Measurements from ENCODE around the gene GRIK1. TPM values are rescaled to one million over a fixed set of nuclear protein-coding genes. Genes with fewer than 3 reads are reported as not detected.

The GRIK1 gene
- total RNA-seq, 1 experiment from 2014 or later = 0.09 TPM

DNA sequence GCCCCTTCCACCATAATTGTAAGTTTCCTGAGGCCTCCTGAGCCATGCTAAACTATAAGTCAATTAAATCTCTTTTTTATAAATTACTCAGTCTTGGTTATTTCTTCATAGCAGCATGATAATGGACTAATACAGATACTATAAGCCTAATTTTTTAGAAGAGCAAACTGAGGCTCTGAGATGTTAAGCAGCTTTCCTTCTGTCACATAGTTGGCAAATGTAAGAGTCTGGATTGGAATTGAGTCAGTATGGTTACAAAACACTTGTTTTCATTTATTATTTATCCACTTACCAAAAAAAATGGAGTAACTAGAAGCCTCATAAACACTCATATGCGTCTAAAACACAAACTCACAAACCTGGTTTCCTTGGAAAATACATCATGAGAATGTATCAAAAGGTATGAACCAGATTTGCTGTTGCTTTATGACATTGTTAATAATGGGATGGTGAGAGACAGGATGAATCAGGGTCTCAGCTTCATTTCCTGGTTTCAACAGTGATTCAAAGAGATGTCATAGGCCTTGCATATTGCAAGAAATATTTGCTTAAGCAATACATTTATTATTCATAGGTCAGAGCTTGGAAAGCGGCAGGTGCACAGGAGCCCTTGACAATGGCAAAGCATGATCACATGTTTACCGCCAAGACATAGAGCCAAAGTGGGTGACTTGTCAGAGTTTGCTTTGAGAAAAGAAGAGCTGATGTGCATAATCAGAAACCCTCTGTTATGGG lies 221.5 kb downstream of the GRIK1 start:
- peaks cover 18% of the 10 kb centered on the region for H3K4me1 Mint-ChIP-seq
- POLR2A ChIA-PET = no interaction called here
- CTCF ChIA-PET = no interaction called here
- peaks cover 8% of the 10 kb centered on the region for H3K36me3 Mint-ChIP-seq
- no peaks in the 10 kb centered on the region for H3K27me3 Mint-ChIP-seq (ENCODE audit: low read depth)
- H3K9me3 Mint-ChIP-seq = peaks cover 28% of the 10 kb centered on the region
- H3K4me3 Mint-ChIP-seq = no peak overlapping the region
- no peak for DNase-seq (ENCODE audit: low spot score)
- no peak for ATAC-seq
- TF ChIP-seq CREB1 (CRISPR knock-in tag; IDR thresholded peaks at IDR 0.05) (no peak), NFYB (CRISPR knock-in tag; conservative IDR thresholded peaks at IDR 0.05; ENCODE audit: low read depth) (no peak), PRRX2 (CRISPR knock-in tag; IDR thresholded peaks at IDR 0.05) (no peak), ZBTB21 (CRISPR knock-in tag; IDR thresholded peaks at IDR 0.05; ENCODE audit: borderline replicate concordance) (no peak), ZNF317 (CRISPR knock-in tag; IDR thresholded peaks at IDR 0.05; ENCODE audit: borderline replicate concordance, low read depth) (no peak), EMX1 (CRISPR knock-in tag; IDR thresholded peaks at IDR 0.05) (no peak), TCF7 (CRISPR knock-in tag; IDR thresholded peaks at IDR 0.05; ENCODE audit: low read depth) (no peak), GABPB1 (CRISPR knock-in tag; IDR thresholded peaks at IDR 0.05) (no peak), ESRRA (CRISPR knock-in tag; IDR thresholded peaks at IDR 0.05; ENCODE audit: borderline replicate concordance) (no peak), TEAD1 (CRISPR knock-in tag; IDR thresholded peaks at IDR 0.05) (no peak), ZNF121 (CRISPR knock-in tag; IDR thresholded peaks at IDR 0.05) (no peak)
- TF ChIP-seq, protein P1, sequence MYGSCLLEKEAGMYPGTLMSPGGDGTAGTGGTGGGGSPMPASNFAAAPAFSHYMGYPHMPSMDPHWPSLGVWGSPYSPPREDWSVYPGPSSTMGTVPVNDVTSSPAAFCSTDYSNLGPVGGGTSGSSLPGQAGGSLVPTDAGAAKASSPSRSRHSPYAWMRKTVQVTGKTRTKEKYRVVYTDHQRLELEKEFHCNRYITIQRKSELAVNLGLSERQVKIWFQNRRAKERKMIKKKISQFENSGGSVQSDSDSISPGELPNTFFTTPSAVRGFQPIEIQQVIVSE (CRISPR knock-in tag; IDR thresholded peaks at IDR 0.05; ENCODE audit: borderline replicate concordance) = no peak
- TF ChIP-seq, protein P2, sequence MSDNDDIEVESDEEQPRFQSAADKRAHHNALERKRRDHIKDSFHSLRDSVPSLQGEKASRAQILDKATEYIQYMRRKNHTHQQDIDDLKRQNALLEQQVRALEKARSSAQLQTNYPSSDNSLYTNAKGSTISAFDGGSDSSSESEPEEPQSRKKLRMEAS (CRISPR knock-in tag; IDR thresholded peaks at IDR 0.05) = no peak
- TF ChIP-seq, protein P3, sequence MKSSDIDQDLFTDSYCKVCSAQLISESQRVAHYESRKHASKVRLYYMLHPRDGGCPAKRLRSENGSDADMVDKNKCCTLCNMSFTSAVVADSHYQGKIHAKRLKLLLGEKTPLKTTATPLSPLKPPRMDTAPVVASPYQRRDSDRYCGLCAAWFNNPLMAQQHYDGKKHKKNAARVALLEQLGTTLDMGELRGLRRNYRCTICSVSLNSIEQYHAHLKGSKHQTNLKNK (CRISPR knock-in tag; IDR thresholded peaks at IDR 0.05) = no peak
- TF ChIP-seq, protein P4, sequence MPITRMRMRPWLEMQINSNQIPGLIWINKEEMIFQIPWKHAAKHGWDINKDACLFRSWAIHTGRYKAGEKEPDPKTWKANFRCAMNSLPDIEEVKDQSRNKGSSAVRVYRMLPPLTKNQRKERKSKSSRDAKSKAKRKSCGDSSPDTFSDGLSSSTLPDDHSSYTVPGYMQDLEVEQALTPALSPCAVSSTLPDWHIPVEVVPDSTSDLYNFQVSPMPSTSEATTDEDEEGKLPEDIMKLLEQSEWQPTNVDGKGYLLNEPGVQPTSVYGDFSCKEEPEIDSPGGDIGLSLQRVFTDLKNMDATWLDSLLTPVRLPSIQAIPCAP (CRISPR knock-in tag; IDR thresholded peaks at IDR 0.05) = no peak
- no peak overlapping the region for H3K27ac Mint-ChIP-seq

DNA sequence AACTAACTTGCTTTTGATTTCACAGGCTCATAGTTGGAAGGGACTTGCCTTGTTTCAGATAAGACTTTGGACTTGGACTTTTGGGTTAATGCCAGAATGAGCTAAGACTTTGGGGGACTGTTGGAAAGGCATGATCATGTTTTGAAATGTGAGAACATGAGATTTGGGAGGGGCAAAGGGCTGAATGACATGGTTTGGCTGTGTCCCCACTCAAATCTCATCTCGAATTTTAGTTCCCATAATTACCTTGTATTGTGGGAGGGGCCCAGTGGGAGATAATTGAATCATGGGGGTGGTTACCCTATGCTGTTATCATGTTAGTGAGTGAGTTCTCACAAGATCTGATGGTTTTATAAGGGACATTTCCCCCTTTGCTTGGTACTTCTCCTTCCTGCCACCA lies 222.1 kb downstream of the GRIK1 start:
- Mint-ChIP-seq H3K36me3 (peaks cover 8% of the 10 kb centered on the region), H3K9me3 (peaks cover 28% of the 10 kb centered on the region), H3K4me1 (peaks cover 18% of the 10 kb centered on the region), H3K27me3 (ENCODE audit: low read depth) (no peaks in the 10 kb centered on the region), H3K27ac (no peak overlapping the region), H3K4me3 (no peak overlapping the region)
- no peak for ATAC-seq
- POLR2A ChIA-PET = no interaction called here
- no peak for DNase-seq (ENCODE audit: low spot score)
- CTCF ChIA-PET = no interaction called here
- TF ChIP-seq NFE2L1 (CRISPR knock-in tag; IDR thresholded peaks at IDR 0.05) (no peak), GABPB1 (CRISPR knock-in tag; IDR thresholded peaks at IDR 0.05) (no peak), JAZF1 (CRISPR knock-in tag; IDR thresholded peaks at IDR 0.05) (no peak), HMGA2 (CRISPR knock-in tag; IDR thresholded peaks at IDR 0.05) (no peak)
- TF ChIP-seq, protein P5, sequence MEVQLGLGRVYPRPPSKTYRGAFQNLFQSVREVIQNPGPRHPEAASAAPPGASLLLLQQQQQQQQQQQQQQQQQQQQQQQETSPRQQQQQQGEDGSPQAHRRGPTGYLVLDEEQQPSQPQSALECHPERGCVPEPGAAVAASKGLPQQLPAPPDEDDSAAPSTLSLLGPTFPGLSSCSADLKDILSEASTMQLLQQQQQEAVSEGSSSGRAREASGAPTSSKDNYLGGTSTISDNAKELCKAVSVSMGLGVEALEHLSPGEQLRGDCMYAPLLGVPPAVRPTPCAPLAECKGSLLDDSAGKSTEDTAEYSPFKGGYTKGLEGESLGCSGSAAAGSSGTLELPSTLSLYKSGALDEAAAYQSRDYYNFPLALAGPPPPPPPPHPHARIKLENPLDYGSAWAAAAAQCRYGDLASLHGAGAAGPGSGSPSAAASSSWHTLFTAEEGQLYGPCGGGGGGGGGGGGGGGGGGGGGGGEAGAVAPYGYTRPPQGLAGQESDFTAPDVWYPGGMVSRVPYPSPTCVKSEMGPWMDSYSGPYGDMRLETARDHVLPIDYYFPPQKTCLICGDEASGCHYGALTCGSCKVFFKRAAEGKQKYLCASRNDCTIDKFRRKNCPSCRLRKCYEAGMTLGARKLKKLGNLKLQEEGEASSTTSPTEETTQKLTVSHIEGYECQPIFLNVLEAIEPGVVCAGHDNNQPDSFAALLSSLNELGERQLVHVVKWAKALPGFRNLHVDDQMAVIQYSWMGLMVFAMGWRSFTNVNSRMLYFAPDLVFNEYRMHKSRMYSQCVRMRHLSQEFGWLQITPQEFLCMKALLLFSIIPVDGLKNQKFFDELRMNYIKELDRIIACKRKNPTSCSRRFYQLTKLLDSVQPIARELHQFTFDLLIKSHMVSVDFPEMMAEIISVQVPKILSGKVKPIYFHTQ (CRISPR knock-in tag; IDR thresholded peaks at IDR 0.05) = no peak
- TF ChIP-seq, protein P6, sequence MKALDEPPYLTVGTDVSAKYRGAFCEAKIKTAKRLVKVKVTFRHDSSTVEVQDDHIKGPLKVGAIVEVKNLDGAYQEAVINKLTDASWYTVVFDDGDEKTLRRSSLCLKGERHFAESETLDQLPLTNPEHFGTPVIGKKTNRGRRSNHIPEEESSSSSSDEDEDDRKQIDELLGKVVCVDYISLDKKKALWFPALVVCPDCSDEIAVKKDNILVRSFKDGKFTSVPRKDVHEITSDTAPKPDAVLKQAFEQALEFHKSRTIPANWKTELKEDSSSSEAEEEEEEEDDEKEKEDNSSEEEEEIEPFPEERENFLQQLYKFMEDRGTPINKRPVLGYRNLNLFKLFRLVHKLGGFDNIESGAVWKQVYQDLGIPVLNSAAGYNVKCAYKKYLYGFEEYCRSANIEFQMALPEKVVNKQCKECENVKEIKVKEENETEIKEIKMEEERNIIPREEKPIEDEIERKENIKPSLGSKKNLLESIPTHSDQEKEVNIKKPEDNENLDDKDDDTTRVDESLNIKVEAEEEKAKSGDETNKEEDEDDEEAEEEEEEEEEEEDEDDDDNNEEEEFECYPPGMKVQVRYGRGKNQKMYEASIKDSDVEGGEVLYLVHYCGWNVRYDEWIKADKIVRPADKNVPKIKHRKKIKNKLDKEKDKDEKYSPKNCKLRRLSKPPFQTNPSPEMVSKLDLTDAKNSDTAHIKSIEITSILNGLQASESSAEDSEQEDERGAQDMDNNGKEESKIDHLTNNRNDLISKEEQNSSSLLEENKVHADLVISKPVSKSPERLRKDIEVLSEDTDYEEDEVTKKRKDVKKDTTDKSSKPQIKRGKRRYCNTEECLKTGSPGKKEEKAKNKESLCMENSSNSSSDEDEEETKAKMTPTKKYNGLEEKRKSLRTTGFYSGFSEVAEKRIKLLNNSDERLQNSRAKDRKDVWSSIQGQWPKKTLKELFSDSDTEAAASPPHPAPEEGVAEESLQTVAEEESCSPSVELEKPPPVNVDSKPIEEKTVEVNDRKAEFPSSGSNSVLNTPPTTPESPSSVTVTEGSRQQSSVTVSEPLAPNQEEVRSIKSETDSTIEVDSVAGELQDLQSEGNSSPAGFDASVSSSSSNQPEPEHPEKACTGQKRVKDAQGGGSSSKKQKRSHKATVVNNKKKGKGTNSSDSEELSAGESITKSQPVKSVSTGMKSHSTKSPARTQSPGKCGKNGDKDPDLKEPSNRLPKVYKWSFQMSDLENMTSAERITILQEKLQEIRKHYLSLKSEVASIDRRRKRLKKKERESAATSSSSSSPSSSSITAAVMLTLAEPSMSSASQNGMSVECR (CRISPR knock-in tag; IDR thresholded peaks at IDR 0.05; ENCODE audit: borderline replicate concordance) = no peak
- TF ChIP-seq, protein P3 (CRISPR knock-in tag; IDR thresholded peaks at IDR 0.05) = no peak
- TF ChIP-seq, protein P7, sequence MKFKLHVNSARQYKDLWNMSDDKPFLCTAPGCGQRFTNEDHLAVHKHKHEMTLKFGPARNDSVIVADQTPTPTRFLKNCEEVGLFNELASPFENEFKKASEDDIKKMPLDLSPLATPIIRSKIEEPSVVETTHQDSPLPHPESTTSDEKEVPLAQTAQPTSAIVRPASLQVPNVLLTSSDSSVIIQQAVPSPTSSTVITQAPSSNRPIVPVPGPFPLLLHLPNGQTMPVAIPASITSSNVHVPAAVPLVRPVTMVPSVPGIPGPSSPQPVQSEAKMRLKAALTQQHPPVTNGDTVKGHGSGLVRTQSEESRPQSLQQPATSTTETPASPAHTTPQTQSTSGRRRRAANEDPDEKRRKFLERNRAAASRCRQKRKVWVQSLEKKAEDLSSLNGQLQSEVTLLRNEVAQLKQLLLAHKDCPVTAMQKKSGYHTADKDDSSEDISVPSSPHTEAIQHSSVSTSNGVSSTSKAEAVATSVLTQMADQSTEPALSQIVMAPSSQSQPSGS (CRISPR knock-in tag; IDR thresholded peaks at IDR 0.05; ENCODE audit: borderline replicate concordance, low read depth) = no peak
- TF ChIP-seq, protein P8, sequence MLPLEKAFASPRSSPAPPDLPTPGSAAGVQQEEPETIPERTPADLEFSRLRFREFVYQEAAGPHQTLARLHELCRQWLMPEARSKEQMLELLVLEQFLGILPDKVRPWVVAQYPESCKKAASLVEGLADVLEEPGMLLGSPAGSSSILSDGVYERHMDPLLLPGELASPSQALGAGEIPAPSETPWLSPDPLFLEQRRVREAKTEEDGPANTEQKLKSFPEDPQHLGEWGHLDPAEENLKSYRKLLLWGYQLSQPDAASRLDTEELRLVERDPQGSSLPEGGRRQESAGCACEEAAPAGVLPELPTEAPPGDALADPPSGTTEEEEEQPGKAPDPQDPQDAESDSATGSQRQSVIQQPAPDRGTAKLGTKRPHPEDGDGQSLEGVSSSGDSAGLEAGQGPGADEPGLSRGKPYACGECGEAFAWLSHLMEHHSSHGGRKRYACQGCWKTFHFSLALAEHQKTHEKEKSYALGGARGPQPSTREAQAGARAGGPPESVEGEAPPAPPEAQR (CRISPR knock-in tag; IDR thresholded peaks at IDR 0.05) = no peak
